Right lobe of liver (tissue), 6 donors: Measurements from ENCODE around the gene PLA2G4D. TPM values are rescaled to one million over a fixed set of nuclear protein-coding genes. Genes with fewer than 3 reads are reported as not detected.

Experiments
- ATAC-seq, 4 donors: fragments of 200-7000 bp; cut with Tn5 transposase; one replicate each; pipeline ENCODE4 v1.9.1; 2020; ENCODE audit warnings: mild to moderate bottlenecking in 4 of 4, moderate library complexity in 4 of 4
- DNase-seq, 3 donors: peaks; one replicate each; pipeline ENCODE4 v3.0.0-alpha.2; 2020
- H3K27ac ChIP-seq, 3 donors: fragments of 200-600 bp; one replicate each; pipeline ENCODE4 v1.8.0; 2022
- H3K27me3 ChIP-seq, 2 donors: fragments of 200-600 bp; one replicate each; pipeline ENCODE4 v1.8.0; 2022
- H3K36me3 ChIP-seq, 4 donors: fragments of 200-600 bp; sonication (generic) in 1 of 4; one replicate each; pipeline versions ENCODE4 v1.5.1 to v1.8.0; 2017 to 2022; ENCODE audit warnings: control low read depth in 1 of 4
- H3K4me1 ChIP-seq, 4 donors: fragments of 200-600 bp; sonication (generic) in 1 of 4; one replicate each; pipeline versions ENCODE4 v1.5.1 to v1.8.0; 2017 to 2022; ENCODE audit warnings: control low read depth in 1 of 4
- H3K4me3 ChIP-seq, 3 donors: fragments of 200-600 bp; one replicate each; pipeline ENCODE4 v1.8.0; 2022
- H3K9me3 ChIP-seq, 4 donors: fragments of 200-600 bp; sonication (generic) in 1 of 4; one replicate each; pipeline versions ENCODE4 v1.5.1 to v1.8.0; 2017 to 2022; ENCODE audit warnings: control low read depth in 1 of 4
- CTCF ChIP-seq, 4 donors: fragments of 200-600 bp in 3 of 4; fragments of 450-650 bp in 1 of 4; IDR thresholded peaks; one replicate each; pipeline versions ENCODE4 v1.5.1 to v1.8.0; 2016 to 2022; ENCODE audit warnings: antibody characterized with exemption in 4 of 4, mild to moderate bottlenecking in 2 of 4
- POLR2A ChIP-seq: fragments of 450-650 bp; IDR thresholded peaks from one replicate; pipeline ENCODE4 v1.6.1; 2017; ENCODE audit warnings: antibody characterized with exemption, mild to moderate bottlenecking
- WGBS: methylation state at CpG from one replicate; pipeline ENCODE4 v1.1.6; 2018; ENCODE audit warnings: low coverage, low lambda C conversion rate; ENCODE audit not compliant: insufficient coverage; ENCODE audit errors: missing lambda C conversion rate; 5-methylcytosine and 5-hydroxymethylcytosine counted together
- intact Hi-C, 2 donors: fragments of 100-400 bp; cut with DNase I; formaldehyde crosslinking; loops; one replicate each; pipeline versions ENCODE4 v1.11.2 to v1.14.1; 2022
- total RNA-seq, 6 experiments: library from RNA; depleted of rRNA in 2 of 6; stranded (reverse); fragments of >200 nt in 2 of 6; fragmentation: NEBNext Ultra II Directional in 3 of 6; extraction: Animal tissue kit (Norgen Biotek cat#: 25700) in 3 of 6; gene quantifications; one replicate each; pipeline versions ENCODE4 v1.1.0 to v1.2.4, GENCODE V29; 2016 to 2023
- donor health status: DM: no; HTN: yes; CAD: no.
- donor health status: DM: no; HTN: no; CAD: no.
- donor health status: DM: no; HTN: no; CAD: no.
- donor health status: DM: no; HTN: yes; CAD: no.
- donor health status: DM: no; HTN: yes; CAD: no.

PLA2G4D gene
- total RNA-seq, 6 experiments from 2014 or later, result not detected

- Histone ChIP-seq H3K27ac (no peak overlapping the region), H3K4me1 (no peaks in the 10 kb centered on the region), H3K36me3 (no peaks in the 10 kb centered on the region), H3K9me3 (no peaks in the 10 kb centered on the region), H3K4me3 (no peak overlapping the region), H3K27me3 (no peaks in the 10 kb centered on the region)
- ATAC-seq (no peak), DNase-seq (no peak)
- intact Hi-C loops, result loop anchor here in 1 of 2 donors (10.0 kb wide), 1 partner anchor 95 kb away; no protein-coding TSS in a partner anchor
- no peak for TF ChIP-seq CTCF (IDR thresholded peaks at IDR 0.05)
- TF ChIP-seq POLR2A, result no peak
- 79% methylated on average over 3 of the region's 4 CpGs for WGBS
Observed at GRCh38 chr15:42089942-42090341, 4.4 kb downstream of the PLA2G4D start.

- DNase-seq, result no peak
- TF ChIP-seq POLR2A (no peak), CTCF (IDR thresholded peaks at IDR 0.05) (no peak)
- intact Hi-C loops, result loop anchor here in 1 of 2 donors (10.0 kb wide), 1 partner anchor 94 kb away; no protein-coding TSS in a partner anchor
- no peaks in the 10 kb centered on the region for H3K9me3 ChIP-seq
- no peak overlapping the region for H3K4me3 ChIP-seq
- H3K4me1 ChIP-seq, result no peaks in the 10 kb centered on the region
- no peaks in the 10 kb centered on the region for H3K36me3 ChIP-seq
- WGBS, result 38% methylated on average over 13 of the region's 16 CpGs
- no peak overlapping the region for H3K27ac ChIP-seq
- no peak for ATAC-seq
- no peaks in the 10 kb centered on the region for H3K27me3 ChIP-seq
Observed at GRCh38 chr15:42088801-42089640, 5.3 kb downstream of the PLA2G4D start.

- no peak for DNase-seq
Observed at GRCh38 chr15:42087926-42088800, 6.2 kb downstream of the PLA2G4D start.

More at GRCh38 chr15:42087926-42088800, 6.2 kb downstream of the PLA2G4D start:
- Histone ChIP-seq H3K4me3 (no peak overlapping the region), H3K27me3 (no peaks in the 10 kb centered on the region), H3K9me3 (no peaks in the 10 kb centered on the region), H3K36me3 (no peaks in the 10 kb centered on the region), H3K4me1 (no peaks in the 10 kb centered on the region), H3K27ac (no peak overlapping the region)
- WGBS, result 37% methylated on average over 3 of the region's 11 CpGs
- ATAC-seq, result no peak
- TF ChIP-seq POLR2A (no peak), CTCF (IDR thresholded peaks at IDR 0.05) (no peak)
- intact Hi-C loops, result loop anchor here in 1 of 2 donors (10.0 kb wide), 1 partner anchor 93 kb away; no protein-coding TSS in a partner anchor
